CD4-positive, alpha-beta memory T cell (primary cell): ENCODE measurements around the gene HLA-DPA1. TPM values are rescaled to one million over a fixed set of nuclear protein-coding genes. Genes with fewer than 3 reads are reported as not detected.

ENCODE experiments used
- CTCF ChIA-PET: fragments of 350-600 bp; sonication (Branson Sonifier 250); formaldehyde crosslinking; loops from one replicate; lab custom pipeline; 2021; ENCODE audit warnings: inconsistent platforms; ENCODE audit not compliant: partially characterized antibody; lab: Charles Lee
- POLR2A ChIA-PET: fragments of 350-600 bp; sonication (Branson Sonifier 250); formaldehyde crosslinking; loops from one replicate; lab custom pipeline; 2021; ENCODE audit not compliant: partially characterized antibody; lab: Charles Lee
- DNase-seq, 5 donors: peaks; one replicate each; pipeline versions ENCODE4 v3.0.0 to v3.0.0-alpha.2; 2020 to 2022; ENCODE audit warnings: mixed read lengths in 1 of 5
- H3K27ac ChIP-seq: one replicate; pipeline ENCODE4 v1.7.0; 2013; ENCODE audit warnings: low read depth, low read length
- H3K27me3 ChIP-seq: 2 replicates; pipeline ENCODE4 v1.7.0; 2013; ENCODE audit warnings: mild to moderate bottlenecking, low read length, moderate library complexity; ENCODE audit not compliant: insufficient read depth
- H3K36me3 ChIP-seq: 2 replicates; pipeline ENCODE4 v1.7.0; 2013; ENCODE audit warnings: mild to moderate bottlenecking, low read length, moderate library complexity; ENCODE audit not compliant: insufficient read depth
- H3K4me1 ChIP-seq: 2 replicates; pipeline ENCODE4 v1.7.0; 2013; ENCODE audit warnings: mild to moderate bottlenecking, low read length, moderate library complexity; ENCODE audit not compliant: insufficient read depth
- H3K4me3 ChIP-seq, 2 donors: one replicate each; pipeline ENCODE4 v1.7.0; 2013; ENCODE audit warnings: low read length in 2 of 2, mild to moderate bottlenecking in 1 of 2
- H3K9me3 ChIP-seq, 2 donors: one replicate each; pipeline ENCODE4 v1.7.0; 2013; ENCODE audit warnings: low read length in 2 of 2, control low read depth in 1 of 2; ENCODE audit not compliant: control insufficient read depth in 1 of 2
- H3K27ac Mint-ChIP-seq, 7 donors: one replicate each; pipeline ENCODE4 v1.8.0; 2020 to 2021; ENCODE audit warnings: mixed read lengths in 7 of 7, mild to moderate bottlenecking in 6 of 7, inconsistent platforms in 3 of 7, moderate library complexity in 3 of 7
- H3K27me3 Mint-ChIP-seq, 2 donors: one replicate each; pipeline ENCODE4 v1.8.0; 2020 to 2021; ENCODE audit warnings: mixed read lengths in 2 of 2
- H3K36me3 Mint-ChIP-seq, 2 donors: one replicate each; pipeline ENCODE4 v1.8.0; 2020 to 2021; ENCODE audit warnings: mixed read lengths in 2 of 2, inconsistent platforms in 1 of 2, mild to moderate bottlenecking in 1 of 2
- H3K4me1 Mint-ChIP-seq, 4 donors: one replicate each; pipeline ENCODE4 v1.8.0; 2020 to 2021; ENCODE audit warnings: mixed read lengths in 4 of 4, mild to moderate bottlenecking in 1 of 4
- H3K4me3 Mint-ChIP-seq, 8 donors: one replicate each; pipeline ENCODE4 v1.8.0; 2020 to 2021; ENCODE audit warnings: mixed read lengths in 8 of 8, mild to moderate bottlenecking in 7 of 8, moderate library complexity in 6 of 8, inconsistent platforms in 3 of 8
- H3K9me3 Mint-ChIP-seq, 8 donors: one replicate each; pipeline ENCODE4 v1.8.0; 2020 to 2021; ENCODE audit warnings: mixed read lengths in 8 of 8, mild to moderate bottlenecking in 5 of 8, inconsistent platforms in 3 of 8, moderate library complexity in 1 of 8
- intact Hi-C: fragments of 100-400 bp; cut with micrococcal nuclease; formaldehyde crosslinking; loops from one replicate; pipeline ENCODE4 v1.15.1; 2023
- polyA plus RNA-seq, 2 donors: library from polyadenylated mRNA; unstranded; fragments of 300-500 nt; fragmentation: Illumina TruSeq; gene quantifications; one replicate each; pipeline ENCODE4 v1.2.3, GENCODE V29; 2021
- total RNA-seq, 2 experiments: library from RNA; stranded (reverse); gene quantifications; one replicate each; pipeline ENCODE4 v1.2.3, GENCODE V29; 2021

HLA-DPA1 gene
- total and polyA plus RNA-seq, 4 experiments from 2014 or later: 17.0 to 41.6 (median 29.1) TPM

- ChIA-PET POLR2A (no interaction called here), CTCF (no interaction called here)
- Mint-ChIP-seq H3K27me3 (peaks cover 18 to 30% of the 10 kb centered on the region in 2 donors), H3K4me1 (peaks cover 0 to 6% (median 1%) of the 10 kb centered on the region in 4 donors), H3K36me3 (no peaks in the 10 kb centered on the region), H3K4me3 (no peak overlapping the region), H3K27ac (no peak overlapping the region), H3K9me3 (peaks cover 0 to 2% (median 0%) of the 10 kb centered on the region in 8 donors)
- no peaks in the 10 kb centered on the region for H3K9me3 ChIP-seq
- H3K36me3 ChIP-seq: no peaks in the 10 kb centered on the region
- intact Hi-C loops: no loop called here
- no peak overlapping the region for H3K4me3 ChIP-seq
- DNase-seq: no peak
- H3K4me1 ChIP-seq: no peaks in the 10 kb centered on the region
- peaks cover 6% of the 10 kb centered on the region for H3K27me3 ChIP-seq
- no peak overlapping the region for H3K27ac ChIP-seq
These were observed 20.8 kb downstream of the HLA-DPA1 start for GRCh38 chr6:33052627-33053026.

- no peak overlapping the region for H3K4me3 Mint-ChIP-seq
- H3K27me3 Mint-ChIP-seq: peaks cover 25 to 43% of the 10 kb centered on the region in 2 donors
- H3K36me3 Mint-ChIP-seq: no peaks in the 10 kb centered on the region
- H3K9me3 Mint-ChIP-seq: peaks cover 0 to 2% (median 0%) of the 10 kb centered on the region in 8 donors
- H3K4me1 ChIP-seq: no peaks in the 10 kb centered on the region
- ChIA-PET CTCF (interaction anchor here (1.3 to 2.1 kb wide), 3 partner anchors 23 to 36 kb away, joined by 4 to 7 read pairs (median 4); partner anchors contain the start of gene HLA-DPA1), POLR2A (no interaction called here)
- H3K4me3 ChIP-seq: no peak overlapping the region
- intact Hi-C loops: no loop called here
- no peaks in the 10 kb centered on the region for H3K4me1 Mint-ChIP-seq
- no peaks in the 10 kb centered on the region for H3K9me3 ChIP-seq
- no peak for DNase-seq
- H3K27ac ChIP-seq: no peak overlapping the region
- no peak overlapping the region for H3K27ac Mint-ChIP-seq
- peaks cover 8% of the 10 kb centered on the region for H3K27me3 ChIP-seq
- H3K36me3 ChIP-seq: no peaks in the 10 kb centered on the region
These were observed 23.2 kb downstream of the HLA-DPA1 start for GRCh38 chr6:33050014-33050810.

DNA sequence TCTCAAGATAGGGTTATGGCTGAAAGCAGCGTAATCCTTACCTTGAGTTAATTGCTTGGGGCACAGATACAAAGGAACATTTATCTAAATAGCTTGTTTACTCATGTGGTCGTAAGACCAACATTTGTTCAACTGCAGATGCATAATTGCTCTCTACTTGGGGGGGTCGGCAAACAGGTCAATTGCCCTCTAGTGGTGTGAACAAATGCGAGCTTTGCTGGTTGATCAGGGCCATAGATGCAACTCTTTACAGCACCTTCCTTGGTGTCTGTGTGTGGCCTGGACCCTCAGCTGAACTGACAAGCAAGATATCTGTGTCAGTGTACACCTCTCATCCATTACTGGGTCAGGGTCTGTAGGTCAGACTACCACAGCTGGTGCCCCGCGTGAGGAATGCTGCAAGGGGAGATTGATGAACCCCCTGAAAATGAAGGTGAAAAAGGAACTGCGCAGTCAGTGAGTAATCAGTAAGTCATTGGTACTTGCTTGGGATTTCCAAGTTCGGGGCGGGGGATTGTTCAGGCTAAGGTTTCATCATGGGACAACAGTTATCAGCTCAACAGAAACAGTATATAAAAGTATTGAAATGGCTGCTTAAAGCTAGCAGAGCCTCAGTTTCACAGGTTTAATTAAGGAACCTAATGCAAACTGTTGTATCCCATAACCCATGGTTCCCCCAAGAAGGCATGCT, 24.0 kb downstream of the HLA-DPA1 start:
- POLR2A ChIA-PET: no interaction called here
- no peak overlapping the region for H3K27ac ChIP-seq
- H3K36me3 Mint-ChIP-seq: no peaks in the 10 kb centered on the region
- H3K9me3 ChIP-seq: no peaks in the 10 kb centered on the region
- no peak for DNase-seq
- intact Hi-C loops: no loop called here
- no peaks in the 10 kb centered on the region for H3K36me3 ChIP-seq
- no peak overlapping the region for H3K4me3 ChIP-seq
- no peak overlapping the region for H3K27ac Mint-ChIP-seq
- H3K9me3 Mint-ChIP-seq: peaks cover 0 to 4% (median 0%) of the 10 kb centered on the region in 8 donors
- H3K4me1 ChIP-seq: no peaks in the 10 kb centered on the region
- H3K4me1 Mint-ChIP-seq: no peaks in the 10 kb centered on the region
- H3K27me3 Mint-ChIP-seq: peaks cover 25 to 46% of the 10 kb centered on the region in 2 donors
- CTCF ChIA-PET: interaction anchor here (1.9 to 2.1 kb wide), 2 partner anchors 24 to 35 kb away, joined by 4 to 7 read pairs; partner anchors contain the start of gene HLA-DPA1
- no peak overlapping the region for H3K4me3 Mint-ChIP-seq
- peaks cover 8% of the 10 kb centered on the region for H3K27me3 ChIP-seq

DNA sequence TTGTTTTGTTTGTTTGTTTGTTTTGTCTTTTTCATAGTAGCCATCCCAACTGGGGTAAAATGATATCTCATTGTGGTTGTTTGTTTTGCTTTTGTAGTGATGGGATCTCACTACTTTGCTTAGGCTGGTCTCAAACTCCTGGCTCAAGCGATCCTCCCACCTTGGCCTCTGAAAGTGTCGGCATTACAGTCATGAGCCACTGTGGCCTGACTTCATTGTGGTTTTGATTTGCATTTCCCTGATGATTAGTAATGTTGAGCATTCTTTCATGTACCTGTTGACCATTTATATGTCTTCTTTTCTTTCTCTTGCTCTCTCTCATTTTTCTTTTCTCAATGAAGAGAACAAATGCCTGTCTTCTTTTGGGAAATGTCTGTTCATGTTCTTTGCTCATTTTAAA, 33.3 kb downstream of the HLA-DPA1 start:
- ChIA-PET POLR2A (no interaction called here), CTCF (no interaction called here)
- Histone ChIP-seq H3K4me3 (no peak overlapping the region), H3K4me1 (no peaks in the 10 kb centered on the region), H3K27ac (no peak overlapping the region), H3K36me3 (no peaks in the 10 kb centered on the region), H3K27me3 (peaks cover 3% of the 10 kb centered on the region), H3K9me3 (no peaks in the 10 kb centered on the region)
- Mint-ChIP-seq H3K27me3 (peaks cover 15 to 36% of the 10 kb centered on the region in 2 donors), H3K4me3 (no peak overlapping the region), H3K27ac (no peak overlapping the region), H3K4me1 (no peaks in the 10 kb centered on the region), H3K36me3 (no peaks in the 10 kb centered on the region), H3K9me3 (peaks cover 0 to 18% (median 10%) of the 10 kb centered on the region in 8 donors)
- intact Hi-C loops: no loop called here
- DNase-seq: no peak

- H3K36me3 Mint-ChIP-seq: peaks cover 0 to 3% of the 10 kb centered on the region in 2 donors
- H3K9me3 Mint-ChIP-seq: peaks cover 0 to 22% (median 17%) of the 10 kb centered on the region in 8 donors
- peaks cover 13 to 31% of the 10 kb centered on the region in 2 donors for H3K27me3 Mint-ChIP-seq
- POLR2A ChIA-PET: no interaction called here
- no peak overlapping the region for H3K27ac Mint-ChIP-seq
- no peaks in the 10 kb centered on the region for H3K4me1 ChIP-seq
- H3K4me1 Mint-ChIP-seq: no peaks in the 10 kb centered on the region
- H3K4me3 ChIP-seq: no peak overlapping the region
- peaks cover 3% of the 10 kb centered on the region for H3K27me3 ChIP-seq
- no peaks in the 10 kb centered on the region for H3K9me3 ChIP-seq
- no peak for DNase-seq
- H3K4me3 Mint-ChIP-seq: no peak overlapping the region
- CTCF ChIA-PET: interaction anchor here (0.7 to 1.3 kb wide), 2 partner anchors 22 to 46 kb away, joined by 3 read pairs; no protein-coding TSS in a partner anchor
- no peak overlapping the region for H3K27ac ChIP-seq
- intact Hi-C loops: no loop called here
- no peaks in the 10 kb centered on the region for H3K36me3 ChIP-seq
These were observed 36.9 kb downstream of the HLA-DPA1 start for GRCh38 chr6:33036535-33036934.

DNA sequence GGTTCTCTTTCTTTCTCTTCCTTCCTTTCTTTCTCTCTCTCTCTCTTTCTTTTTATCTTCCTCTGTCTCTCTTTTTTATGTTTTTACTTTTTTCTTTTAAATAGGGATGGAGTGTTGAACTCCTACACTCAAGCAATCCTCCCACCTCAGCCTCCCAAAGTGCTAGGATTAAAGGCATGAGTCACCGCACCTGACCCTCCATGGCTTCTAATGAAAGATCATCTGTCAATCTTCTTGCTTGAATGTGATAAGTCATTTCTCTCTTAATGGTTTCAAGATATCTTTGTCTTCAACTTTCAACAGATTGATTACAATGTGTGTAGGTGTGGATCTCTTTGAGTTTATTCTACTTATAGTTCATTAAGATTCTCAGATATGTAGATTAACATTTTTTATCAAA, 38.9 kb downstream of the HLA-DPA1 start:
- no peak overlapping the region for H3K4me3 Mint-ChIP-seq
- peaks cover 0 to 3% of the 10 kb centered on the region in 2 donors for H3K36me3 Mint-ChIP-seq
- DNase-seq: no peak
- H3K4me3 ChIP-seq: no peak overlapping the region
- no peaks in the 10 kb centered on the region for H3K9me3 ChIP-seq
- H3K36me3 ChIP-seq: no peaks in the 10 kb centered on the region
- H3K27ac Mint-ChIP-seq: no peak overlapping the region
- CTCF ChIA-PET: no interaction called here
- H3K9me3 Mint-ChIP-seq: peaks cover 0 to 21% (median 17%) of the 10 kb centered on the region in 8 donors
- H3K4me1 Mint-ChIP-seq: peaks cover 0 to 2% (median 0%) of the 10 kb centered on the region in 4 donors
- POLR2A ChIA-PET: no interaction called here
- no peak overlapping the region for H3K27ac ChIP-seq
- H3K27me3 Mint-ChIP-seq: peaks cover 10 to 28% of the 10 kb centered on the region in 2 donors
- peaks cover 3% of the 10 kb centered on the region for H3K27me3 ChIP-seq
- peaks cover under 1% of the 10 kb centered on the region for H3K4me1 ChIP-seq
- intact Hi-C loops: no loop called here

DNA sequence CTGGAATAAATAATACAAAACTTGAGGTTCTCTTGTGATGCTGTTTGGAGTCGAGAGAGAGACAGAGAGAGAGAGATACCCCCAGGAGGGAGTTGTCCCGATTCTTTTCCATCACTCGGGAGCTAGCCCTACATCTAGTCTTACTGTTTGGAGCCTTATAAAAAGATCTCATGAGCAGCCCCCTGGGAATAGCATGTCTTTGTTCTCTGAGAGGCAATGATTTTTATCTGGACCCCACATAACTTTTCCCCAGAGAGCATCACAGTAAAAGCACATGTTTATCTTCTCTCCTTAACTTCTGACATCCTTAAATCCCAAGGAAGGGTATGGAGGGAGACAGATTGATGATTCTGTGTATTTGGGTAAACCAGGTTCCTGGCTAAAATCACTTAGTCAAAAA, 43.2 kb downstream of the HLA-DPA1 start:
- H3K4me1 ChIP-seq: peaks cover 5% of the 10 kb centered on the region
- Mint-ChIP-seq H3K9me3 (peaks cover 0 to 11% (median 9%) of the 10 kb centered on the region in 8 donors), H3K27ac (no peak overlapping the region), H3K4me1 (peaks cover 0 to 5% (median 2%) of the 10 kb centered on the region in 4 donors), H3K36me3 (peaks cover 0 to 3% of the 10 kb centered on the region in 2 donors), H3K27me3 (peaks cover 4 to 5% of the 10 kb centered on the region in 2 donors), H3K4me3 (no peak overlapping the region)
- no peak overlapping the region for H3K4me3 ChIP-seq
- DNase-seq: no peak
- H3K27ac ChIP-seq: no peak overlapping the region
- H3K36me3 ChIP-seq: no peaks in the 10 kb centered on the region
- CTCF ChIA-PET: interaction anchor here (1.2 kb wide), 1 partner anchor 14 kb away, joined by 4 read pairs; no protein-coding TSS in a partner anchor
- POLR2A ChIA-PET: no interaction called here
- intact Hi-C loops: no loop called here
- H3K9me3 ChIP-seq: no peaks in the 10 kb centered on the region
- H3K27me3 ChIP-seq: no peaks in the 10 kb centered on the region
